SKM-1 (cell line): ENCODE measurements around the gene HDGFL2.

Experiments used
- DNase-seq: peaks from one replicate; lab custom pipeline; 2025; ENCODE audit not compliant: unreplicated experiment; lab: John Stamatoyannopoulos, UW

The HDGFL2 gene

DNA sequence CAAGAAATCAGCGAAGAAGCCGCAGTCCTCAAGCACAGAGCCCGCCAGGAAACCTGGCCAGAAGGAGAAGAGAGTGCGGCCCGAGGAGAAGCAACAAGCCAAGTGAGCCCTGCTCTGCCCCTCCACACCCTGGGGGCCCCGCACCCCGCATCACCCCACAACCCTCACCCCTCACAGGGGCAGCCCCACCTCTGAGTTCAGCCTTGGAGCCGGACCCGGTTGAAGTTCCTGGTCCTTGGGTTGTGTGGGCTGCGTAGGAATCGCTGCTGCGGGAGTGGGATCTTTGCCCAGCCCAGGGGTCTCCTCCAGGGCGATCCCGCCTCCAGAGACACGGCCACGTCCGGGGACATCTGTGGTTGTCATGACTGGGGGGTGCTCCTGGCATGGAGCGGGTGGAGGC, 24.2 kb downstream of the HDGFL2 start:
- no peak for DNase-seq

DNA sequence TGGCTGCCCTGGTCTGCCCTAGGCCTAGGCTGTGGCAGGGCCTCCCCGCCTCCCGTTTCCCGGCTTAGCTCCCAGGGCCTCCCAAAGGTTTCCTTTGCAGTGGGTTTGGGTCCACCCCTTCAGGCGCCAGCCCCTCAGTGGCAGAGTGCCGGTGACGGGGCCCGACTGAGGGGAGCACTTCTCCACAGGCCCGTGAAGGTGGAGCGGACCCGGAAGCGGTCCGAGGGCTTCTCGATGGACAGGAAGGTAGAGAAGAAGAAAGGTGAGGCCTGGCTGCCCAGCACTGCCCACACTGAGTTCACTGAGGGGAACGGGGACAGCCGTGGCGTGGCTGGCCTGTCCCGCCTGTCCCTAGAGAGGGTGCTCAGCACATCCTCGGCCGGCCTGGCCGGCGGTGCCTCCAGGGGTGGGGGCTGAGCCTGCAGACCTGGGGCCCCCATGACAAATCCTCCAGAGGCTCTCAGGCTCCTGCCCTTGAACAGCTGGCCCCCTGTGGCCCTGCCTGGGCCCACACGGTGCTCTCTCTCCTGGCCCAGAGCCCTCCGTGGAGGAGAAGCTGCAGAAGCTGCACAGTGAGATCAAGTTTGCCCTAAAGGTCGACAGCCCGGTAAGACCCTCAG, 25.8 kb downstream of the HDGFL2 start:
- DNase-seq = no peak

- no peak for DNase-seq
These were observed 26.6 kb downstream of the HDGFL2 start for GRCh38 chr19:4498694-4499093.

DNA sequence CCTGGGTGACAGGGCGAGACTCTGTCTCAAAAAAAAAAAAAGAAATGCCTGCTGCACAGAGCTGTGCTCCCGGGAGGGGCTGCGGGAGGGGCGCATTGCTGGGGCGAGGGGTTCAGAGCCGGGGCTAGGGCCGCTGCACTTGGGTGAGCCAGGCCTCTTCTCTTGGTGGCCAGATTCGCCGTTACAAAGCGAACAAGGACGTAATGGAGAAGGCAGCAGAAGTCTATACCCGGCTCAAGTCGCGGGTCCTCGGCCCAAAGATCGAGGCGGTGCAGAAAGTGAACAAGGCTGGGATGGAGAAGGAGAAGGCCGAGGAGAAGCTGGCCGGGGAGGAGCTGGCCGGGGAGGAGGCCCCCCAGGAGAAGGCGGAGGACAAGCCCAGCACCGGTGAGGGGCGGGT, 27.2 kb downstream of the HDGFL2 start:
- DNase-seq = no peak

GRCh38 chr19:4499855-4500254, 27.8 kb downstream of the HDGFL2 start:
- no peak for DNase-seq

GRCh38 chr19:4500841-4501591, 28.9 kb downstream of the HDGFL2 start:
- DNase-seq = no peak

DNA sequence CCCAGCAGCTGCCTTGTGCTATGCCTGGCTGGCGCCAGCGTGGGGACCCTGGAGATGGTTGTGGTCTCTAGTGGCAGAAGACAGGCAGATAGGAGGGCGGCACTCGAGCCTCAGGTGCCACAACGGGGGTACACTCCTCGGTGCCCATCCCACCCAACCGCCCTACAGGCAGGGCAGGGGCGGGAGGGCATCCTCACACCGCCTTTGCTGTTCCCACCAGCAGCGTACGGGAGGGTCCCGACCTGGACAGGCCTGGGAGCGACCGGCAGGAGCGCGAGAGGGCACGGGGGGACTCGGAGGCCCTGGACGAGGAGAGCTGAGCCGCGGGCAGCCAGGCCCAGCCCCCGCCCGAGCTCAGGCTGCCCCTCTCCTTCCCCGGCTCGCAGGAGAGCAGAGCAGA, 29.6 kb downstream of the HDGFL2 start:
- no peak for DNase-seq

DNA sequence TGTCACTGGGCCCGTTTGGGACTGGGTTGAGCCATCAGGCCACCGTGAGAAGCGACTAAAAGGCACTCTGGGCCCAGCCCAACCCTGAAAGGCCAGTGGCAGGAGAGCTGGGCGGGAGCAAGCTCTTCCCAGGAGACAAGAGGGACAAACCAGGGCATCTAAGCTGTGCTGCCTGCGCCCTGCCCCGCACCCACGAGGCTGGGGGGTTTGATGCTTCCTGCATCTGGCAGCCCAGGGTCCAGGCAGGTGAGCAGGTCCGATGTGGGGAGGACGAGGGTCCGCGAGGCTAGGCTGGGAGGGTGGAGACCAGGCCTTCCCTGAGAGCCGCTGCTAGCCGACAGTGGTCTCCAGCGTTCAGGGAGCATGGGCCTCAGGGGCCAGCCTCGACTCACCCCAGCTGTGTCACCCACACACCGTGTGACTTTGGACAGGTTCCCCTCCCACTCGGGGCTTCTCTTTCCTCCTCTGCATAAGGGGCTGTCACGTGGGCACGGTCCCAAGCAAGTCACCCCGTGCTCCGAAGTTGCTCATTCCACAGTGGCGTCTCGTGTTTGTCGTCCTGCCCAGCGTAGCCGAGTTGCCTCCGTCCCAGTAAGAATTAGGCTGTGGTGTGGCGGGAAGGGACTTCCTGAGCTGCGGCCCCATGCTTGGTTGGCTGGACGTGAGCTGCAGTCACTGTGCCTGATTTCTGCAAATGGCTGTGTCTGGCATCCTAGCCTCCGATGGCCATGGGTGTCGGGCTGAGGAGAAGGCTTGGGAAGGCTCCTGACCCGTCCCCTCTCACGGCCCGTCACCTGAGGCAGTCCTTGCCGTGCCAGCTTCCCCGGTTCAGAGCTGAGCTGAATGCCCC, 30.4 kb downstream of the HDGFL2 start:
- DNase-seq = no peak

- no peak for DNase-seq
These were observed 31.2 kb downstream of the HDGFL2 start for GRCh38 chr19:4503132-4503824.

GRCh38 chr19:4503825-4504170, 31.7 kb downstream of the HDGFL2 start:
- no peak for DNase-seq

DNA sequence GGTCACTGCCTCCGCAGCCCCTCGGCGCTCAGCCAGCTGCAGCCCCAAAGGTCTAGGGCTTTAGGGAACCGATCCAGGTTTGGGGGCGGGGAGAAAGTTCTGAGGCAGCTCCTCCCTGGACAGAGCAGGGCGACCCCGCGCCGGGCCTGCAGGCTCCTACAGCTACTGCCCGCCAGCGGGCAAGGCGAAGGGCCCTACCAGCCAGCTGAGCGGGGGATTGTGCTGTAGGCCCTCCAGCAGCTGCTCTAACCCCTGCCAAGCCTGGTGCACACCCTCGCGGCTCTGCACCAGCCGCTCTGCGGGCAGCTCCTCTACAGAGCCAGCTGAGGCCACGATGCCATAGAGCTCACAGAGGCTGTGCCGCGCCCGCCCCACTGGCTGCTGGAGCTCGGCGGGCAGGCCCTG, 32.2 kb downstream of the HDGFL2 start:
- no peak for DNase-seq

DNA sequence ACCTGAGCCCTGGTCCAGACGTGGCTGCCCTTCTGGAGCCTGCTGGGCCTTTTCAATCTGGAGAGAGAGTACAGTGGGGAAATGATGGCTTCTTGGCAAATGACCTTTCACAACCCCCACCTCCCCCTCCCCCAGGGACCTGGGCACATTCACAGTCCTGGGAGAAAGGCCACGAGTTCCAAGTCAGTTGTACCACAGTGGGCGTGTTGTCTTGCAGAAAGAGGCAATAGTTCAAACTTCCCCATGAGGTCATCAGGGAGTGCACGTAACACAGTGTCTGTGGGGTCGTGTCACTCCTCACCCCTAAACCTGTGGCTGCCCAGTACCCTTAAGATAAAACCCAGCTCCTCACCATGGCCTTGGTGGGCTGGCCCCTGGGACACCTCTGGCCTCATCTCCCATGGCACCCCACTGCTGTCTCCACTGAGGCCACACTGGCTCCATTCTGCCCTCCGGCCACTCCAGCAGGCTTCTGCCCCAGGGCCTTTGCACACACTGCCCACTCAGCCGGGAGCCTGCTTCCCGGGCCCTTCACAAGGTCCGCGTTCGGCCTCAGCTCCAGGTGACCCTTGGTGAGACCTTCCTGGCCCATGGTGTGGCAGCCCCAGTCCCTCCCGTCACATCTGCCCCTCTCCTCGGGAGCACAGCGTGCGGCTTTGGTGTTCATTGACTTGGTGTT, 32.9 kb downstream of the HDGFL2 start:
- DNase-seq = no peak

DNA sequence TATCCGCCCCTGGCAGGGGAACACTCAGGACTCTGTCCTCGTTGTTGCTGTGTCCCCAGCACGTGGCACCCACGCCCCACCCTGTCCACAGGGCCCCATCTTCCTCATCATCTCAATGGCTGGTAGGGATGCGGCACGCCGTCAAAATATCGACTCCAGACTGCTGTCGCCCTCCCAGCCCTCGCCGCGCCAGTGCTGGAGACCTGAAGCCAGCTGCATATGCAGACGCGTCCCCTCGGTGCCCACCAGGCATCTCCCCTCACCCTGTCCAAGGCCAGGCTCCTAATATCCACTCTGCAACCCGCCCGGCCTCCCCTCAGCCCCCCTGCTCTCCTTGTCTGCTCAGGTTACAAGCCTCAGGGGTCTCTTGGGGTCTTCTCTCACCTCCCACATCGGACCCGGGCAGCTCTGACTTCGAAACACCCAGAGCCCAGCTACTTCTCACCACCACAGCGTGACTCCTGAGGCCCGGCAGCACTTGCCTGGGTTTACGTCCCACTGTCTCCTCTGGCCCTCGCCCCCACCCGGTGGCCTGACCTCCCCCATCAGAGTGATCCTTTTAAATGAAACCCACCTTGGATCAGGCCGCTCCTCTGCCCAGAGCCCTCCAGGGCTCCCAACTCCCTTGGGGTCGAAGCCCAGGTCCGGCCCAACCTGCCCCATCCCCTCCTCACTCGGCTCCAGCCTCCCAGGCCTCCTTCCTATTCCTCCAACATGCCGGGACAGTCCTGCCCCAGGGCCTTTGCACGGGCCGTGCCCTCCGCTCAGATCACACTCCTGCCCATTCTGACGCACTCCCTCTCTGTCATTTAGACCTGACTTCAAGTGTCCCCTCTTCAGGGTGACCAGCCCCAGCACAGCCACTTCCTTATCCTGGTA, 33.7 kb downstream of the HDGFL2 start:
- DNase-seq = no peak

GRCh38 chr19:4506449-4507149, 34.5 kb downstream of the HDGFL2 start:
- DNase-seq = no peak

- DNase-seq = no peak
These were observed 35.0 kb downstream of the HDGFL2 start for GRCh38 chr19:4507150-4507452.

DNA sequence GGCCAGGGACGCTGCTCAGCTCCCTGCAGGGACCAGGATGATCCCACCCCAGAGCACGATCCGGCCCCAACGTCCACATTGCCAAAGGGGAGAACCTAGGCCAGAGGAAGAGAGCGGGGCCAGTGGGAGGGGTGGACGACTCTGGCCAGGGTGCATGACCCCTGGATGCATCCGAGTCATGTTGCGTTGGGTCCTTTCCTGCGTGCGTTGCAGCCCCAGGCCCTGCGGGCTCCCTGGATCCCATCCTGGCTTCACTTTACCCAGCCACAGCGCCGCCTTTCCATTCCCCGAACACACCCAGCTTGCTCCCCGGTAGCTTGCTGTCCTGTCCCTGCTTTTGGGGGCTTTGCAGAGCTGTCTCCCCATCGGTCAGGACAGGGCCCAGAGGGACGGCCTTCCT, 35.7 kb downstream of the HDGFL2 start:
- no peak for DNase-seq

GRCh38 chr19:4508698-4509097, 36.6 kb downstream of the HDGFL2 start:
- no peak for DNase-seq

GRCh38 chr19:4510435-4511255, 38.5 kb downstream of the HDGFL2 start:
- no peak for DNase-seq
